ENCODE results near the gene CTF1. TPM values are rescaled to one million over a fixed set of nuclear protein-coding genes. Genes with fewer than 3 reads are reported as not detected.
A peak's percentile ranks its signal among the peaks of the same experiment; 100 is the strongest.

Gene CTF1
- total and polyA plus RNA-seq, 12 donors, result 2.1 to 13.9 (median 5.8) TPM

GRCh38 chr16:30866031-30866430 is 30.4 kb upstream of the CTF1 start:
- Histone ChIP-seq H3K4me3 (no peak overlapping the region), H3K4me1 (replicated peaks in 1 of 2) (no peaks in the 10 kb centered on the region), H3K9me3 (replicated peaks in 1 of 3) (no peaks in the 10 kb centered on the region), H3K27ac (no peak overlapping the region), H3K36me3 (replicated peaks in 1 of 2) (no peaks in the 10 kb centered on the region), H3K27me3 (no peaks in the 10 kb centered on the region)
- DNase-seq, result no peak
- intact Hi-C loops (cut with DNase I), result no loop called here
- no peak for TF ChIP-seq POLR2A (IDR thresholded peaks at IDR 0.05)
- TF ChIP-seq, protein P1, sequence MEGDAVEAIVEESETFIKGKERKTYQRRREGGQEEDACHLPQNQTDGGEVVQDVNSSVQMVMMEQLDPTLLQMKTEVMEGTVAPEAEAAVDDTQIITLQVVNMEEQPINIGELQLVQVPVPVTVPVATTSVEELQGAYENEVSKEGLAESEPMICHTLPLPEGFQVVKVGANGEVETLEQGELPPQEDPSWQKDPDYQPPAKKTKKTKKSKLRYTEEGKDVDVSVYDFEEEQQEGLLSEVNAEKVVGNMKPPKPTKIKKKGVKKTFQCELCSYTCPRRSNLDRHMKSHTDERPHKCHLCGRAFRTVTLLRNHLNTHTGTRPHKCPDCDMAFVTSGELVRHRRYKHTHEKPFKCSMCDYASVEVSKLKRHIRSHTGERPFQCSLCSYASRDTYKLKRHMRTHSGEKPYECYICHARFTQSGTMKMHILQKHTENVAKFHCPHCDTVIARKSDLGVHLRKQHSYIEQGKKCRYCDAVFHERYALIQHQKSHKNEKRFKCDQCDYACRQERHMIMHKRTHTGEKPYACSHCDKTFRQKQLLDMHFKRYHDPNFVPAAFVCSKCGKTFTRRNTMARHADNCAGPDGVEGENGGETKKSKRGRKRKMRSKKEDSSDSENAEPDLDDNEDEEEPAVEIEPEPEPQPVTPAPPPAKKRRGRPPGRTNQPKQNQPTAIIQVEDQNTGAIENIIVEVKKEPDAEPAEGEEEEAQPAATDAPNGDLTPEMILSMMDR (IDR thresholded peaks at IDR 0.05), result no peak
- 77 to 90% (median 79%) methylated on average over 6 of the region's 6 CpGs for WGBS, 4 donors

GRCh38 chr16:30867747-30868146 is 28.7 kb upstream of the CTF1 start:
- DNase-seq, result no peak
- no peak for TF ChIP-seq POLR2A (IDR thresholded peaks at IDR 0.05)
- TF ChIP-seq, protein P1 (IDR thresholded peaks at IDR 0.05), result no peak
- Histone ChIP-seq H3K27ac (no peak overlapping the region), H3K4me3 (no peak overlapping the region), H3K4me1 (replicated peaks in 1 of 2) (no peaks in the 10 kb centered on the region), H3K36me3 (replicated peaks in 1 of 2) (no peaks in the 10 kb centered on the region), H3K9me3 (replicated peaks in 1 of 3) (no peaks in the 10 kb centered on the region), H3K27me3 (no peaks in the 10 kb centered on the region)
- 82 to 95% (median 88%) methylated on average over 5 of the region's 5 CpGs for WGBS, 4 donors
- intact Hi-C loops (cut with DNase I), result no loop called here

DNA sequence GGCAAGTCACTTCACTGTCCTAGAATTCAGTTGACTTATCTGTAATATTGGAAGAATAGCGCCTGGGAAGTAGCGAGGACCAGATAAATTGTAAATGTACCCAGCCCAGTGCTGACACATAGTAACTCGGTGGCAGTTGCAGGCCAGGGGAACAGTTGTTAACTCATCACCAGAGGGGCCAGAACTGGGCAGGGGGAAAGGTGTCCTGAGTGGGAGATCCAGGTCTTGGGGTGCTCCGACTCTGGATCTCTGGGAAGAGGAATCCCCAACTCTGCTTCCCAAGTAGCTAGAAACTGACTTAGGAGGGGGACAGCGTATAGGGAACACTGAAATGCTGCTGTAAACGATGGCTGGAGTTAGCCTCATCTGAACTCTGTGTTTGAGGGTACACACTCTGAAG is 25.5 kb upstream of the CTF1 start:
- Histone ChIP-seq H3K4me1 (replicated peaks in 1 of 2) (peaks cover 4 to 6% of the 10 kb centered on the region in 2 donors), H3K36me3 (replicated peaks in 1 of 2) (no peaks in the 10 kb centered on the region), H3K27me3 (no peaks in the 10 kb centered on the region), H3K4me3 (no peak overlapping the region), H3K9me3 (replicated peaks in 1 of 3) (no peaks in the 10 kb centered on the region), H3K27ac (no peak overlapping the region)
- intact Hi-C loops (cut with DNase I), result loop anchor here in 1 of 2 donors (10.0 kb wide), 1 partner anchor 86 kb away; the partner anchor contains the start of gene ZNF629
- WGBS, 4 donors, result 93 to 97% (median 95%) methylated on average over 6 of the region's 6 CpGs
- TF ChIP-seq, protein P1 (IDR thresholded peaks at IDR 0.05), result no peak
- TF ChIP-seq POLR2A (IDR thresholded peaks at IDR 0.05), result no peak
- DNase-seq, result no peak

- peaks cover 16 to 19% of the 10 kb centered on the region in 2 donors for H3K4me1 ChIP-seq (replicated peaks in 1 of 2)
- TF ChIP-seq, protein P1 (IDR thresholded peaks at IDR 0.05), result no peak
- TF ChIP-seq POLR2A (IDR thresholded peaks at IDR 0.05), result no peak
- no peaks in the 10 kb centered on the region for H3K27me3 ChIP-seq
- H3K4me3 ChIP-seq, result peak overlapping the region; percentile 47 to 92 (median 62)
- H3K9me3 ChIP-seq (replicated peaks in 1 of 3), result no peaks in the 10 kb centered on the region
- intact Hi-C loops (cut with DNase I), result loop anchor here in 1 of 2 donors (10.0 kb wide), 1 partner anchor 90 kb away; the partner anchor contains the start of gene ZNF629
- no peak for DNase-seq
- H3K36me3 ChIP-seq (replicated peaks in 1 of 2), result no peaks in the 10 kb centered on the region
- H3K27ac ChIP-seq, result peak overlapping the region in 4 of 5 donors; percentile 92 to 96 (median 94)
- WGBS, 4 donors, result 26 to 33% (median 28%) methylated on average over 20 to 23 of the region's 23 CpGs
Measured at GRCh38 chr16:30874244-30874820, 22.1 kb upstream of the CTF1 start.

Measured in adrenal gland (tissue), 12 donors.